Measurements from ENCODE around the gene USP13. TPM values are rescaled to one million over a fixed set of nuclear protein-coding genes. Genes with fewer than 3 reads are reported as not detected.

USP13 gene
- total RNA-seq, 1 donor from 2014 or later: 37.5 TPM

Other genes starting within 250 kb of the USP13 start
- gene GNB4, start 201.6 kb upstream of the USP13 start, total RNA-seq: 49.0 and 49.2 TPM in 2 replicates
- 39.0 and 40.7 TPM in 2 replicates for gene ACTL6A, start 90.1 kb upstream of the USP13 start, total RNA-seq
- gene MRPL47, start 48.4 kb upstream of the USP13 start, total RNA-seq: 19.8 and 20.0 TPM in 2 replicates
- 86.7 and 122 TPM in 2 replicates for gene NDUFB5, start 48.2 kb upstream of the USP13 start, total RNA-seq

All from lung microvascular endothelial cell (primary cell).